Calu3 (cell line): Measurements from ENCODE around the gene FCN2. TPM values are rescaled to one million over a fixed set of nuclear protein-coding genes. Genes with fewer than 3 reads are reported as not detected.

Source experiments
- BruUV-seq: library from RNA; stranded (reverse); fragments of 400-500 nt; replicated peaks from 2 replicates; lab custom pipeline; 2021; lab: Mats Ljungman, UMichigan
- CTCF ChIA-PET: fragments of 300-600 bp; sonication (Branson Sonifier 250); formaldehyde crosslinking; loops from one replicate; lab custom pipeline; 2022; ENCODE audit warnings: antibody characterized with exemption; lab: Charles Lee
- DNase-seq: peaks from one replicate; pipeline ENCODE4 v3.0.0; 2022
- H3K27ac Mint-ChIP-seq: one replicate; pipeline ENCODE4 v1.8.0; 2022; ENCODE audit warnings: mixed read lengths; ENCODE audit not compliant: unreplicated experiment
- H3K27me3 Mint-ChIP-seq: one replicate; pipeline ENCODE4 v1.8.0; 2022; ENCODE audit warnings: mixed read lengths; ENCODE audit not compliant: unreplicated experiment
- H3K36me3 Mint-ChIP-seq: one replicate; pipeline ENCODE4 v1.8.0; 2022; ENCODE audit warnings: mild to moderate bottlenecking, moderate library complexity, mixed read lengths; ENCODE audit not compliant: insufficient read depth, unreplicated experiment
- H3K4me1 Mint-ChIP-seq: one replicate; pipeline ENCODE4 v1.8.0; 2022; ENCODE audit warnings: mild to moderate bottlenecking, low read depth, mixed read lengths; ENCODE audit not compliant: unreplicated experiment
- H3K4me3 Mint-ChIP-seq: one replicate; pipeline ENCODE4 v1.8.0; 2022; ENCODE audit warnings: mild to moderate bottlenecking, low read depth, moderate library complexity, mixed read lengths; ENCODE audit not compliant: unreplicated experiment
- H3K9me3 Mint-ChIP-seq: one replicate; pipeline ENCODE4 v1.8.0; 2022; ENCODE audit warnings: low read depth, mixed read lengths; ENCODE audit not compliant: unreplicated experiment
- CTCF ChIP-seq: fragments of 200-600 bp; IDR thresholded peaks from one replicate; pipeline ENCODE4 v1.8.0; 2022; ENCODE audit warnings: antibody characterized with exemption; ENCODE audit not compliant: unreplicated experiment
- intact Hi-C: fragments of 100-400 bp; cut with micrococcal nuclease; formaldehyde crosslinking; loops from one replicate; pipeline ENCODE4 v1.10.0; 2022; ENCODE audit not compliant: unreplicated experiment
- total RNA-seq: library from RNA; stranded (reverse); gene quantifications from 2 replicates; pipeline ENCODE4 v1.2.3, GENCODE V29; 2022

The FCN2 gene
- total RNA-seq, 1 experiment from 2014 or later, result not detected

- CTCF ChIA-PET, result no interaction called here
- DNase-seq, result no peak
- H3K9me3 Mint-ChIP-seq, result peaks cover 3% of the 10 kb centered on the region
- intact Hi-C loops, result no loop called here
- H3K36me3 Mint-ChIP-seq, result no peaks in the 10 kb centered on the region
- H3K4me3 Mint-ChIP-seq, result no peak overlapping the region
- no TSS peak for BruUV-seq
- no peak overlapping the region for H3K27ac Mint-ChIP-seq
- no peaks in the 10 kb centered on the region for H3K4me1 Mint-ChIP-seq
- TF ChIP-seq CTCF, result no peak
- H3K27me3 Mint-ChIP-seq, result no peaks in the 10 kb centered on the region
These were observed 1.7 kb downstream of the FCN2 start for GRCh38 chr9:134882204-134882785.

- no peak for DNase-seq
- no peak overlapping the region for H3K4me3 Mint-ChIP-seq
- intact Hi-C loops, result no loop called here
- no TSS peak for BruUV-seq
- H3K9me3 Mint-ChIP-seq, result peaks cover 3% of the 10 kb centered on the region
- H3K36me3 Mint-ChIP-seq, result no peaks in the 10 kb centered on the region
- CTCF ChIA-PET, result no interaction called here
- no peak for TF ChIP-seq CTCF
- H3K4me1 Mint-ChIP-seq, result no peaks in the 10 kb centered on the region
- H3K27ac Mint-ChIP-seq, result no peak overlapping the region
- H3K27me3 Mint-ChIP-seq, result no peaks in the 10 kb centered on the region
These were observed 2.6 kb downstream of the FCN2 start for GRCh38 chr9:134883040-134883782.

GRCh38 chr9:134884492-134884891 is 3.9 kb downstream of the FCN2 start:
- intact Hi-C loops, result no loop called here
- H3K27me3 Mint-ChIP-seq, result no peaks in the 10 kb centered on the region
- BruUV-seq, result no TSS peak
- H3K36me3 Mint-ChIP-seq, result no peaks in the 10 kb centered on the region
- TF ChIP-seq CTCF, result no peak
- CTCF ChIA-PET, result no interaction called here
- H3K27ac Mint-ChIP-seq, result no peak overlapping the region
- DNase-seq, result no peak
- H3K4me3 Mint-ChIP-seq, result no peak overlapping the region
- H3K4me1 Mint-ChIP-seq, result no peaks in the 10 kb centered on the region
- peaks cover 3% of the 10 kb centered on the region for H3K9me3 Mint-ChIP-seq

- DNase-seq, result no peak
- CTCF ChIA-PET, result no interaction called here
- no peak overlapping the region for H3K27ac Mint-ChIP-seq
- no peaks in the 10 kb centered on the region for H3K36me3 Mint-ChIP-seq
- H3K9me3 Mint-ChIP-seq, result peaks cover 1% of the 10 kb centered on the region
- H3K4me1 Mint-ChIP-seq, result no peaks in the 10 kb centered on the region
- H3K4me3 Mint-ChIP-seq, result no peak overlapping the region
- no TSS peak for BruUV-seq
- no peaks in the 10 kb centered on the region for H3K27me3 Mint-ChIP-seq
- intact Hi-C loops, result no loop called here
- TF ChIP-seq CTCF, result no peak
These were observed 4.5 kb downstream of the FCN2 start for GRCh38 chr9:134885001-134885678.
